GM21367 (cell line): Measurements from ENCODE around the gene HDAC2.
"Not testable (repeated sequence)": the region's sequence is repeated elsewhere in the genome, so short reads cannot be mapped to it uniquely, and the experiment has no call there.

Experiments used
- ATAC-seq: cut with Tn5 transposase; IDR thresholded peaks from one replicate; pipeline ENCODE4 v1.9.1; 2021; ENCODE audit not compliant: unreplicated experiment

HDAC2 gene

GRCh38 chr6:113970805-113971676 is at the start of gene HDAC2:
HDAC2 (minus strand) TSS chr6:113971148; CDS start chr6:113970908, 240 bp downstream.
- peak; percentile 79 for ATAC-seq

DNA sequence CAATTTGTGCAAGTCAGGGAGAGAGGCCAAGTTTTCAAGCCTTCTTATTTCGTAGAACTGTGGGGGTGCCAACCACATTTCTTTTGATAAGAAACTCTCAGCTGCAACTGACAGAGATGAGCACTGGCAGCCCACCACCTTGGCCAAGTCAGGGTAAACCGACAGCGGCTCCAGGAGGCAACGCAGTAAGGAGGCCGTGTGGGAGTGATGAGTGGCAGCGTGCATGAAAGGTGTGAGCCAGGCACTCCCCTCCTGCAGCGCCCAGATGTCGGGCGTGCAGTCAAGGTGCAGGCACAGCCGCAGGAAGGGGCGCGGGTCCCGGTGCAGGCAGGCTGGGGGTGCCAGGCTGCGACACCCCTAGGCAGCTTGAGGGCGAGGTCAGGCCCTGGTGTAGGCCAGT is 49.2 kb upstream of the HDAC2 start:
- no peak for ATAC-seq

GRCh38 chr6:114017146-114017545 is 46.2 kb upstream of the HDAC2 start:
- ATAC-seq: not testable (repeated sequence)

- ATAC-seq: not testable (repeated sequence)
These were observed 43.2 kb upstream of the HDAC2 start for GRCh38 chr6:114014106-114014505.

- not testable (repeated sequence) for ATAC-seq
These were observed 40.5 kb upstream of the HDAC2 start for GRCh38 chr6:114011486-114011885.

DNA sequence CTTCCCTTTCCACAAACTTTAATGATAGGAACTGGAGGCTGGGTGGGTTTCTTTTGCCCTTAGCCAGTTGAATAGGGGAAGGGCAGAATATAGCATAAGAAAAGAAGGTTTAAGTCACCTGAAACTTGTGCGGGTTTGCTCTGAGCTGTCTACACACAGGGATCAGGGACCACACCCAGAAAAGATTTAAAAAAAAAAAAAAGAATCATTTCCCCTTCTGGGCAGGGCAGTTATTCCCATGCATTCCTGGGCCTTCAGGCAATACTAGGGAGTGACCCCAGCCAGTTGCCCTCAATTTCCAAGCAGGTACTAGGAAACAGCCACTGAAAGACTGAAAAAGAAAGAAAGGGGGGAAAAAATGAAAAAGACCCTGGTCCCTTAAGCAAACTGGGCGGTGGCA is 39.6 kb upstream of the HDAC2 start:
- ATAC-seq: no peak

- no peak for ATAC-seq
These were observed 38.2 kb upstream of the HDAC2 start for GRCh38 chr6:114009192-114009591.

DNA sequence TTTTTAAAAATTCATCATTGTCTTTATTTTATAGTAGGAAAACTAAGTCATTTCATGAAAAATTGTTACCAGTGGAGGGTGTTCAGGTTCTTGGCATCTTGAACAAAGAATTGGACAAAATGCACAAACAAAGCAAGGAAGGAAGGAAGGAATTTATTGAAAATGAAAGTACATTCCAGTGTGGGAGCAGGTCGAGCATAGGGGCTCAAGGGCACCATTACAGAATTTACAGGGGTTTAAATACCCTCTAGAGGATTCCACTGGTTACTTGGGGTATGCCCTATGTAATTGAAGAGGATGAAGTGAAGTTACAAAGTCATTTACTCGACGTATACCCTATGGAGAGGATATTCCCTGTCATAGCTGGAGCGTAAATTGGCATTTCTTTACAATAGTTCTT is 37.4 kb upstream of the HDAC2 start:
- no peak for ATAC-seq

DNA sequence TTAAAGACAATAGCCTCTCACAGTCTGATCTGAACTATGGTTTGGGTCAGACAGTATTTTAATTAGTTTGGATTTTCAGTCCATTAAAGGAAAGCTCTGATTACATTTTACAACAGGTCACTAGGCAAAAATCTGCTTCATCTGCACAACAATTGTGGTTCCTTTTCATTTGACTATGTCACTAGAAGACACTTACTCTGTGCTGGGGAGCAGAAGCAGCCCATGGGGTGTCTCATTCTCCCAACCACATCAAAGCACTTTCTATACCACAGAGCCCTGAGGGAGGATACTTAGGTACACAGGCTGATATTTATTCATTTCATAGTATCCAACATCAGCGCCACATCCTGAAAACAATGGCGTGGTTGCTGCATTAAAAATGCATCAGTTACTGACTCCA is 36.6 kb upstream of the HDAC2 start:
- ATAC-seq: no peak

- ATAC-seq: no peak
These were observed 30.4 kb upstream of the HDAC2 start for GRCh38 chr6:114001354-114001753.

DNA sequence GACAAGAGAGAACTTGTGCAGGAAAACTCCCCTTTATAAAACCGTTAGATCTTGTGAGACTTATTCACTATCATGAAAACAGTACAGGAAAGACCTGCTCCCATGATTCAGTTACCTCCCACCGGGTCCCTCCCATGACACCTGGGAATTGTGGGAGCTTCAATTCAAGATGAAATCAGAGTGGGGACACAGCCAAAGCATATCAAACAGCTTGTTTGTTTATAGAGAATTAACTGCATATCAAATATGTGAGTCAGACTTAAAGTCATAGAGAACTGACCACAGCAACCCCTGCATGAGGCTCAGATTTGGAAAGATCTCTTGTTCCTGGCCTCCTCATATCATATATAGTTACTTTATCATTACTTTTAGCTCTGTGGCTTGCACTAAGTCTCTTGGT is 29.1 kb upstream of the HDAC2 start:
- ATAC-seq: no peak

GRCh38 chr6:113999284-113999683 is 28.3 kb upstream of the HDAC2 start:
- ATAC-seq: no peak

- ATAC-seq: no peak
These were observed 27.9 kb upstream of the HDAC2 start for GRCh38 chr6:113998811-113999210.

DNA sequence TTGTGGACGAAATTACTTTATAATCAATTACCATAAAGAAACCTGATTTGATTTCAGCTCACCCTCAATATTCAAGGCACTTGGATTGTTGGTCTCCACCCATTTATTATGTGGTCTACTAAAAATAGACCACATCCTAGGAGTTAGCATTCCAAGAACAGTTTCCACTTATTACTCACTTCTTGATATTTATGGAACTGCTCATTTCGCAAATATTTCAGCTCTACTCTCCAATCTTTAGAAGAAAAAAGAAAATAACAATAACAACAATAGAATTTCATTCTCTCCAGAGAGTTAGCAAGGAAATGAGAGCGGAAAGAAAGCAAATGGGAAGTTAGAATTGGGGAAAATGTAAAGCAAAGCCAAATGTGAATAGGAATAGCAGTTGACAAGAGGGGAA is 26.2 kb upstream of the HDAC2 start:
- no peak for ATAC-seq

DNA sequence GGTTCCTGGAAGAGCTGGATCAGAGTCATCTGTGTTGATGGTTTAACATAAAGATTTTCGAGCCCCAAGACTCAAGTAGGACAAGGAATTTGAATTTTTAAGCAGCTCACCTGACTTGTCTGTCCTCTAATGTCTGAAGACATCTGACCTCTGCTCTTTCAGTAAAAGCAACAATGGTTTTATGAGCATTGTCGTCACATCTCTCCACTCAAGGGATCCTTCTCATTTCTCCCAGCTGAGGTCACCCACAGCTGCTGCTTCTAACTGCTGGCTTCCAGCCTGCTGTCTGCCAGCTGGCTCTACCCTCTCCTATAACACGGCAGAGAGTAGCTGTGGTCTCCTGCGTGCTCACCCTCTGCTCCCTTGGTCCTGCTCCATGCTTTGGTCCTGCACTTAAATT is 24.7 kb upstream of the HDAC2 start:
- ATAC-seq: no peak

DNA sequence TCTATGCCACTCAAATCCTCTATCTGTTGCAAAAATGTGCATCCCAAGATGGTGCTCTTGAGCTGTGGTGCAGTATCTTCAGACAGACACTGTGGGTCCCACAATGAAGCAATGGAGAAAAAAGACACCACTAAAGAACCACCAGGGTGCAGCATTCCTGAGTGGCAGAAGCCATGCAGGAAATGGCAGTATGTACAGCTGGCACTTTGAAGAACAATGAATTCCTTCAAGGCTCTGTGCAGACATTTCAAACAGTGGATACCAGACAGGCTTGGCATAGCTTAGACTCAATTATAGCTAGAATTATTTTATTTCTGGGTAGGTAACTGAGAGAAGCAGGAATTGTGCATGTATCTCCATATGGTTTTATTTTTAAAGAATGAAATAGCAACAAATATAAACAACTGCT is 24.0 kb upstream of the HDAC2 start:
- ATAC-seq: peak; percentile 98

DNA sequence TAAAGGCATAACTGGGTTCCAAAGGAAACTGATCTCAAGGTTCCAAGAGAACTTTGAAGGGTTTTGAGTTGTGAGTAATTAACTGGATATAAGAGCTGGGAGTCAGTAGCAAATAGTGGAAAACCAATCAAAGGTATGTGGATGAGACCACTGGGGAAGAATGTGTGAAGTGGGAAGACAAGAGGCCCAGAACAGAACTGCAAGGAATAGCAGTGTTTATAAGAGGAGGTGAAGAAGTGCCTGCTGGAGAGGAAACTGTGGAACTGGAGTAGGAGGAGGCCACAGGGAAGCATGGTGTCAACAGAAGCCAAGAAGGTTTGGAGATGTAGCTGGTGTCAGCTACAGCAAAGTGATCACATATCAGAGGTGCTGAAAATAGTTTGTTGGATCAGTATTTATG is 18.7 kb upstream of the HDAC2 start:
- ATAC-seq: no peak

- ATAC-seq: not testable (repeated sequence)
These were observed 11.7 kb upstream of the HDAC2 start for GRCh38 chr6:113982675-113983074.

DNA sequence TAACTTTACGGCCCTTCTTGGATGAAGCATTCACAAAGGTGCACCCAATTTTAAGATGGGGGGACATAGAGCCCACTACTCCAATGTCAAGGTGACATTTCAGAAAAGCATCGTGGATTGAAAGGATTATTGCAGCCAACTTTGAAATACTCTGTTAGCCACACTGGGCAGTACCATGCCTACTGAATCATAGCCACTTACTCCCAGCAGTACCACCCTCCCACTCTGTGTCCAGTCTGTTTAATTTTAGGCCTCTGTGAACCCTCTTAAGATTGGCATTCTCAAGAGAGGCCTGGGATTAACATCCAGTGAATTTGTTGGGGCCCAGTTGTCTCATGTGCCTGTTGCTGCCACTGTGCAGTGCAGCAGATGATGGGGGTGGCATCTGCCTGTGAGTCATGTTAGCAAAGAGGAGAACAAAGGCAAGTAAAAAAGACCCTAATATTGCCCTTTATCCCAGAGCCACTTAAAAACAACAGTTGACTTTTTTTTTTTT is 11.2 kb upstream of the HDAC2 start:
- no peak for ATAC-seq

- peak; percentile 77 for ATAC-seq
These were observed 10.1 kb upstream of the HDAC2 start for GRCh38 chr6:113980937-113981554.

DNA sequence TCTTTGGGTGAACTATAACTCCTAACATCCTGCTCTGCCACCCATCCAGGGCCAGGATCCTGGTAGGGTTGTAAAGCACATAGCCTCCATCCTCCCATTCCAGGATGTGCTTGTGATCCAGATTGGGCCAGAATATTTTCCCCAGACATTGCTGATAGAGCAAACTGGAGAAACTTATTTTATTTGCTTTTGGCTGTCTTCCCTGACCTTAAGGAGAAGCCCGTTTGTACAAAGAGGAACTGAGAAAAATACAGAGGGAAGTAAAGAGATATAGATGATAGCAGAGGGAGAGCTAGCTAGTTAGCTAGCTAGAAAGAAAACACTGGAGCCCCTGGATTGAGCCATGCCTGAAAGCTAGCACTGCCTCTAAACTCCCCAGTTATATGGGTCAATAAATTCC is 9.0 kb upstream of the HDAC2 start:
- ATAC-seq: peak; percentile 65

DNA sequence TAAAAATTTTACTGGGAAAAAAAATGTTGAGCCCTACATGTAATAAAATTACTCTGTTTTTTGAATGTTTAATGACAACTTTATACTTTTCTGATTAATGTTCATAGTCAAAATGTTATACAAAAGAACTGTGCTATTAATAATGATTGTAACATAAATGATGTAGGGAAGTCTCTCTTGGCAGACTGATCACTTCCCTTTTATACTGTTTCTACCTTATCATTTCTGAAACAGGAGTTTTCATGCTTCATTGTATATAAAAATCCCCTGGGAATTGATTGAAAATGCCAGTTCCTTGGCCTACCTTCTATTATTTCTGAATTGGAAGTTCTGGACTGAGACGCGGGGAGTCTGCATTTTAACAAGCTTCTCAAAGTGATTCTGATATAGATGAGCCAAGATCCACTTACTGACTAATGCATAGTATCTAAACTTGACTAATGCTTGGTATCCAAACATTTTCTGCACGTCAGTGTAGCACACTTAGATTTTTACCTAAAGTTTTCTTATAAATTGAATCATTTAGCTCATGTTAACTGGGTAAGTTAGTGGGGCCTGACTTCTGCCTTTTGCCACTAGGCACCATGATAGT is 7.2 kb upstream of the HDAC2 start:
- no peak for ATAC-seq
